ENCODE data around the gene AGAP2.
A peak's percentile ranks its signal among the peaks of the same experiment; 100 is the strongest.

AGAP2 gene

DNA sequence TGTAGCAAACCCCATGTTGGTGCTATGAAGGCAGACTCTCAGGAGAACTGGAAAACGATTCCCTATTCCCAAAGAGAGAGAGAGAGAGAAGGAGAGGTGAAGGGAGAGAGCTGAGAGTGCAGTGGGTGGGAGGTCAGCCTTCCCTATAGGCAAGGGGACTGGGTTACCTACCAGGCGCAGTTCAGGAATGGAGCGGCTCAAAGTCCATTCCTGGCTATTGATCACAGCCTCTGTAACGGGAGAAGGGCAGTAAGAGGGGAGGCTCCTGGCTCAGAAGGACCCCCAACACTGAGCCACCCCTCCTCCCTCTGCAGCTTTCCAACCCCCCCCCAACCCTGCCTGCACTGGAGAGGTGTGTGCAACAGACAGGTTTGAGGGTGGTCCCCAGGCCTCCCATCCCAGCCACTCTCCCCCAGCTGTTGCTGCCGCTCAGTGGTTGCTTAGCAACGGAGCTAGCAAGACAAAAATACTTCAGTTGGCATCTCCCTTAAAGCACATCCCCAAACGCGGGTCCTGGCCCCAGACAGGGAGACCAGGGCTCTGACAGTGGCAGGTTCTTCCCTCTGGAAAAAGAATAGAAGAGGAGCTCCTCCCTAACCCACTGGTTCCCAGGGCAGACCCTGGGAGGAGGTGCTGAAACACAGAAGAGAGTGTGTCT lies 3.2 kb downstream of the AGAP2 start:
- Histone ChIP-seq H4K91ac (ENCODE audit: low read depth, low read length) (no peak overlapping the region), H3K36me3 (ENCODE audit: control insufficient read depth in 1 of 2, insufficient read depth in 2 of 2, low read length in 2 of 2) (no peaks in the 10 kb centered on the region), H3K4me3 (ENCODE audit: low read depth, low read length) (no peak overlapping the region), H3K9ac (ENCODE audit: low read length) (no peak overlapping the region), H4K8ac (ENCODE audit: low read depth, low read length) (no peak overlapping the region), H3K23ac (ENCODE audit: low read length) (no peak overlapping the region), H3K4me1 (ENCODE audit: control insufficient read depth in 1 of 2, insufficient read depth in 2 of 2, low read length in 2 of 2) (peaks cover 0 to 7% of the 10 kb centered on the region in 2 experiments), H4K12ac (ENCODE audit: low read depth, low read length) (no peak overlapping the region), H3K4me2 (ENCODE audit: low read length) (no peak overlapping the region), H3K27ac (ENCODE audit: low read depth, low read length) (no peak overlapping the region), H3K14ac (ENCODE audit: low read length) (no peak overlapping the region), H2AK5ac (ENCODE audit: low read length) (no peak overlapping the region), H3K4ac (ENCODE audit: low read depth, low read length) (no peak overlapping the region), H3K9me3 (ENCODE audit: insufficient read depth, low read depth, low read length) (peaks cover 4% of the 10 kb centered on the region), H3K79me1 (ENCODE audit: low read length) (no peaks in the 10 kb centered on the region), H3K27me3 (ENCODE audit: insufficient read depth, low read length) (peaks cover 66% of the 10 kb centered on the region), H3K79me2 (ENCODE audit: control insufficient read depth, insufficient read depth, low read length, poor library complexity) (no peaks in the 10 kb centered on the region), H2BK12ac (ENCODE audit: low read length) (no peak overlapping the region), H2AFZ (ENCODE audit: insufficient read depth, low read length, poor library complexity) (no peak overlapping the region), H2BK5ac (ENCODE audit: low read depth, low read length, poor library complexity) (no peak overlapping the region), H2BK120ac (ENCODE audit: insufficient read depth, low read length, poor library complexity) (no peak overlapping the region), H3K18ac (ENCODE audit: low read length) (no peak overlapping the region)
- WGBS (ENCODE audit: extremely low coverage, insufficient coverage, insufficient read length) = no CpG with 5 or more reads among the region's 8 CpGs
- DNase-seq = no peak

DNA sequence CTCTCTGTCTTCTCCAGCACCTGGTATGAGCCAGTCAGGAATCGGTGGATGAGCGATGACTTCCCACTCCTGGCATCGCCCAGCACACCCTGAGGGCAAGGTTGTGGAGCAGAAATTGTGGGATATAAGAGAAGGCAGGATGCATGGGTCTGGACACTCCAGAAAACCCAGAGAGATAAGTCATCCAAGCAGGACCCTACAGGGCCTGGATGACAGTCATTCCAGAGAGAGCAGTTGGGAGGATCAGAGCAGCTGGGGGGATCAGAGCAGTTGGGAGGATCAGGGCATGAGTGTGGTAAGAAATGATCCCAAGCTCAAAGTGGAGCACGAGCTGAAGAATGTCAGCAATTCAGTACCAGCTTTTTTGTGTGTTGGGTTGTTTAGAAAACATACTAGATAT lies 4.0 kb downstream of the AGAP2 start:
- WGBS (ENCODE audit: extremely low coverage, insufficient coverage, insufficient read length) = no CpG with 5 or more reads among the region's 4 CpGs
- peaks cover 4% of the 10 kb centered on the region for H3K9me3 ChIP-seq (ENCODE audit: insufficient read depth, low read depth, low read length)
- H3K23ac ChIP-seq (ENCODE audit: low read length) = no peak overlapping the region

DNA sequence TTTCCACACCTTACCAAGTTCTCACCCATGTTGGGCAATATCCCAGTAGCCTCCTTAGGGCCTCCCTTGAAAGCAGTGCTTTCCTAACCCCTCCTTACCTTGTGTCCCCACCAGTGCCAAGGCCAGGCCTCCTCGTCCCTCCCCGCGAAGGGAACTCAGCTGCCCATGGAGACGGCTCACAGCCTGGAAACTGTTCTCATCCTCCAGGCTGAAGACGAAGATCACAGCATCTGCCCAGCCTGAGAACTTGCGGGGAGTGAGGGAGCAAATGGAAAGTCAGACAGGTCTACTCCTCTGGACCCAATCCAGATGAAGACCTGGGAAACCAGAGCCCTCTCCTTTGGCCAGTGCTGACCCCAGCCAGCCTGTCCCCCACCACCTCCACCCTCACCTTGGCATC lies 4.6 kb downstream of the AGAP2 start:
- no peak overlapping the region for H3K27ac ChIP-seq (ENCODE audit: low read depth, low read length)
- WGBS (ENCODE audit: extremely low coverage, insufficient coverage, insufficient read length) = no CpG with 5 or more reads among the region's 6 CpGs
- H2BK5ac ChIP-seq (ENCODE audit: low read depth, low read length, poor library complexity) = no peak overlapping the region
- H4K8ac ChIP-seq (ENCODE audit: low read depth, low read length) = no peak overlapping the region
- no peak overlapping the region for H3K4me3 ChIP-seq (ENCODE audit: low read depth, low read length)
- no peak overlapping the region for H3K23ac ChIP-seq (ENCODE audit: low read length)
- H2AFZ ChIP-seq (ENCODE audit: insufficient read depth, low read length, poor library complexity) = no peak overlapping the region
- H3K4ac ChIP-seq (ENCODE audit: low read depth, low read length) = no peak overlapping the region
- no peak overlapping the region for H3K18ac ChIP-seq (ENCODE audit: low read length)
- H2BK120ac ChIP-seq (ENCODE audit: insufficient read depth, low read length, poor library complexity) = no peak overlapping the region
- no peak overlapping the region for H3K9ac ChIP-seq (ENCODE audit: low read length)
- H4K91ac ChIP-seq (ENCODE audit: low read depth, low read length) = no peak overlapping the region
- no peak overlapping the region for H4K12ac ChIP-seq (ENCODE audit: low read depth, low read length)
- no peak overlapping the region for H3K4me2 ChIP-seq (ENCODE audit: low read length)
- no peaks in the 10 kb centered on the region for H3K79me2 ChIP-seq (ENCODE audit: control insufficient read depth, insufficient read depth, low read length, poor library complexity)
- peaks cover 6% of the 10 kb centered on the region for H3K9me3 ChIP-seq (ENCODE audit: insufficient read depth, low read depth, low read length)
- H2BK12ac ChIP-seq (ENCODE audit: low read length) = no peak overlapping the region
- H3K27me3 ChIP-seq (ENCODE audit: insufficient read depth, low read length) = peaks cover 56% of the 10 kb centered on the region
- H3K79me1 ChIP-seq (ENCODE audit: low read length) = no peaks in the 10 kb centered on the region
- peaks cover 0 to 7% of the 10 kb centered on the region in 2 experiments for H3K4me1 ChIP-seq (ENCODE audit: control insufficient read depth in 1 of 2, insufficient read depth in 2 of 2, low read length in 2 of 2)
- no peak overlapping the region for H2AK5ac ChIP-seq (ENCODE audit: low read length)
- DNase-seq = no peak
- no peak overlapping the region for H3K14ac ChIP-seq (ENCODE audit: low read length)
- H3K36me3 ChIP-seq (ENCODE audit: control insufficient read depth in 1 of 2, insufficient read depth in 2 of 2, low read length in 2 of 2) = no peaks in the 10 kb centered on the region

More for the DNA sequence above, 4.0 kb downstream of the AGAP2 start:
- H3K14ac ChIP-seq (ENCODE audit: low read length) = no peak overlapping the region
- DNase-seq = peak; percentile 24 to 33
- no peak overlapping the region for H3K18ac ChIP-seq (ENCODE audit: low read length)
- peaks cover 0 to 7% of the 10 kb centered on the region in 2 experiments for H3K4me1 ChIP-seq (ENCODE audit: control insufficient read depth in 1 of 2, insufficient read depth in 2 of 2, low read length in 2 of 2)
- no peaks in the 10 kb centered on the region for H3K36me3 ChIP-seq (ENCODE audit: control insufficient read depth in 1 of 2, insufficient read depth in 2 of 2, low read length in 2 of 2)
- peaks cover 59% of the 10 kb centered on the region for H3K27me3 ChIP-seq (ENCODE audit: insufficient read depth, low read length)
- H3K9ac ChIP-seq (ENCODE audit: low read length) = no peak overlapping the region
- H2AFZ ChIP-seq (ENCODE audit: insufficient read depth, low read length, poor library complexity) = no peak overlapping the region
- H4K91ac ChIP-seq (ENCODE audit: low read depth, low read length) = no peak overlapping the region
- no peaks in the 10 kb centered on the region for H3K79me2 ChIP-seq (ENCODE audit: control insufficient read depth, insufficient read depth, low read length, poor library complexity)
- H3K4me2 ChIP-seq (ENCODE audit: low read length) = no peak overlapping the region
- H3K4me3 ChIP-seq (ENCODE audit: low read depth, low read length) = no peak overlapping the region
- H3K79me1 ChIP-seq (ENCODE audit: low read length) = no peaks in the 10 kb centered on the region
- no peak overlapping the region for H2BK12ac ChIP-seq (ENCODE audit: low read length)
- no peak overlapping the region for H4K8ac ChIP-seq (ENCODE audit: low read depth, low read length)
- H4K12ac ChIP-seq (ENCODE audit: low read depth, low read length) = no peak overlapping the region
- no peak overlapping the region for H2BK5ac ChIP-seq (ENCODE audit: low read depth, low read length, poor library complexity)
- H3K27ac ChIP-seq (ENCODE audit: low read depth, low read length) = no peak overlapping the region
- no peak overlapping the region for H3K4ac ChIP-seq (ENCODE audit: low read depth, low read length)
- no peak overlapping the region for H2BK120ac ChIP-seq (ENCODE audit: insufficient read depth, low read length, poor library complexity)
- no peak overlapping the region for H2AK5ac ChIP-seq (ENCODE audit: low read length)

DNA sequence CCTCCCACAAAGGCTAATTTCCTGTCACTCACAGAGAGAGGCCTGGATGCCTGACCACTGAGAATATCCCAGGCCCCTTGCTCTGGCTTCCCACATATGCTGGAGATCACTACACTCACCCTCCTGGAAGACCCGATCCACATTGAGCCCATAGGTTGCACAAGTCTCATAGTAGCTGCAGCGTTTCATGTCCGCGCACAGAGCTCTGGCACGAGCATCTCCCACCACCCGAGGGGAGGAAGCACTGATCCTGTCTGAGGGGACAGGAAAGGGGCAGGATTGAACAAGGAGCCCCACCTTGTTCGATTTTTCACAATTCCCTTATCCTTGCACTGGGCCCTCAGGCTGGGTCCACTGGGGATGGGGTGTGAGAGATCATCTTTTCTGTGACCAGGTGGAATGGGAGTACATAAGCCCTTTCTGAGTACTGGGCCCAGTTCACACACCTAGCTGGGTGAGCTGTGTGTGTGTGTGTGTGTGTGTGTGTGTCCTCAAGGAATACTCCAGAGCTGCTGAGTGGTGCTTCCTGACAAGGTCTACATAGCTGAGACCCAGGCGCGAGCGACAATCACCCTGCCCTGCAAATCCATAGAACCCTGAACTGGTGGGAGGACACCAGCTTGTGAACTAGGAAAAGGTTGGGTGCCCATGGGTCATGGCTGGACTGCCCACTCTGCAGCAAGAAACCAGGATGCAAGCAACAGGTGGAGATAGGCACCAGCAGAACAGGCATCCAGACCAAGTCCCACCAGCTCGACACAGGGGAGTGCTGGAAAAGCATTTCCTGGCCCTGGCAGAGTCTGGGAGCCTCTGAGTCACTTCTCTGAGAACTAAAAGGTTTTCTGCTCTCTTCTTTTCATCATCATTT lies 5.6 kb downstream of the AGAP2 start:
- peaks cover 7% of the 10 kb centered on the region for H3K9me3 ChIP-seq (ENCODE audit: insufficient read depth, low read depth, low read length)
- no peak overlapping the region for H2AFZ ChIP-seq (ENCODE audit: insufficient read depth, low read length, poor library complexity)
- no peak overlapping the region for H2BK12ac ChIP-seq (ENCODE audit: low read length)

More for the DNA sequence above, 5.6 kb downstream of the AGAP2 start:
- H2AK5ac ChIP-seq (ENCODE audit: low read length) = no peak overlapping the region
- no peak overlapping the region for H3K18ac ChIP-seq (ENCODE audit: low read length)
- H3K4ac ChIP-seq (ENCODE audit: low read depth, low read length) = no peak overlapping the region
- H3K4me2 ChIP-seq (ENCODE audit: low read length) = no peak overlapping the region
- peaks cover 0 to 6% of the 10 kb centered on the region in 2 experiments for H3K4me1 ChIP-seq (ENCODE audit: control insufficient read depth in 1 of 2, insufficient read depth in 2 of 2, low read length in 2 of 2)
- no peaks in the 10 kb centered on the region for H3K36me3 ChIP-seq (ENCODE audit: control insufficient read depth in 1 of 2, insufficient read depth in 2 of 2, low read length in 2 of 2)
- H3K23ac ChIP-seq (ENCODE audit: low read length) = no peak overlapping the region
- no peaks in the 10 kb centered on the region for H3K79me2 ChIP-seq (ENCODE audit: control insufficient read depth, insufficient read depth, low read length, poor library complexity)
- H2BK5ac ChIP-seq (ENCODE audit: low read depth, low read length, poor library complexity) = no peak overlapping the region
- H3K27ac ChIP-seq (ENCODE audit: low read depth, low read length) = no peak overlapping the region
- no peak overlapping the region for H4K12ac ChIP-seq (ENCODE audit: low read depth, low read length)
- DNase-seq = no peak
- no peak overlapping the region for H3K14ac ChIP-seq (ENCODE audit: low read length)
- no peak overlapping the region for H3K4me3 ChIP-seq (ENCODE audit: low read depth, low read length)
- peaks cover 48% of the 10 kb centered on the region for H3K27me3 ChIP-seq (ENCODE audit: insufficient read depth, low read length)
- H4K8ac ChIP-seq (ENCODE audit: low read depth, low read length) = no peak overlapping the region
- H4K91ac ChIP-seq (ENCODE audit: low read depth, low read length) = no peak overlapping the region
- H2BK120ac ChIP-seq (ENCODE audit: insufficient read depth, low read length, poor library complexity) = no peak overlapping the region
- no peaks in the 10 kb centered on the region for H3K79me1 ChIP-seq (ENCODE audit: low read length)
- H3K9ac ChIP-seq (ENCODE audit: low read length) = no peak overlapping the region
- whole genome bisulfite sequencing (ENCODE audit: extremely low coverage, insufficient coverage, insufficient read length) = no CpG with 5 or more reads among the region's 11 CpGs

All from trophoblast cell (in vitro differentiated cells and primary cell).